ENCODE results near the gene SLC7A14. TPM values are rescaled to one million over a fixed set of nuclear protein-coding genes. Genes with fewer than 3 reads are reported as not detected.

SLC7A14 gene
- polyA plus RNA-seq (ENCODE audit: insufficient read depth in 1 of 5, insufficient read length in 5 of 5, low replicate concordance in 1 of 5) = under 1 TPM; 0.01 to 0.50 (median 0.35) TPM
- long read RNA-seq, donor 1 = 0 reads
- long read RNA-seq, donor 2 = 0 reads
- long read RNA-seq, donor 3 = 0 reads
- long read RNA-seq, donor 4 = 0 reads
- long read RNA-seq, donor 5 = 0 reads
- long read RNA-seq, donor 6 = 0 reads
- long read RNA-seq, donor 7 = 0 reads
- long read RNA-seq, donor 8 = 0 reads

DNA sequence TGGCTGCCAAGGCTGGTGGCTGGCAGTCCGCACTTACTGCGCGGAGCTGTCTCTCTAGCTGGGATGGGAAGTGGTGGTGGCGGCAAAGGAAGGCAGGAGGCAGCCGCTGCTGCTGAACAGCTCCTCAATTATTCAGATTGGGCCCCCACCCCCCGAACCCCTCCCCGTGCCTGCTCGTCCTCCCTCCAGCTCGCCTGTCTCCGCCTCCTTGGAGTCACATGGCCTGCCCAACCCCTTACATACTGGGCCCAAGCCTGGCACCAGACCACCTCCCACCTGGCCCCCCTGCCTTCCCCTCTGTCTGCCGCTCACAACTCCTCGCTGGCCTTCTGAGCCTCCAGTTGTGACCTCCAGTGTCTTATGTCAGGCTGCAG is at the start of gene SLC7A14:
SLC7A14 (minus strand) TSS at position 139 of the 374 bp plus-strand sequence. CDS start 59,139 bp downstream, outside the sequence.
- no peak for DNase-seq

DNA sequence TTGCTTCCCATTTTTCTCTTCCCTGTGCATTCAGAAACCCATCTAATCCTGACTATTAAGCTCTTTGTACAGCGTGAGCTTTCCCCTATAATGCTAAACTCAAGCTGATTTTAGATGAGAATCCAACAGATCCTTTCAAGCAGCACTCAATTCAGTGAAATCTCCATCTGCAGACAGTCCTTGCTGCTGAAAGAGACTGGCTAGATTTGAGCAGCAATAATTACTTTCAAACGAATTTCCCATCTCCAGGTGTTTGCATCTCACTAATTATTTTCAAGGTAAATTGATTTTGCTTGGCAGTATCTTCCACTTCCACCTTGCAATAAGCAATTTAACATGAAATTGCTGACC is 49.5 kb upstream of the SLC7A14 start:
- no peak for DNase-seq

DNA sequence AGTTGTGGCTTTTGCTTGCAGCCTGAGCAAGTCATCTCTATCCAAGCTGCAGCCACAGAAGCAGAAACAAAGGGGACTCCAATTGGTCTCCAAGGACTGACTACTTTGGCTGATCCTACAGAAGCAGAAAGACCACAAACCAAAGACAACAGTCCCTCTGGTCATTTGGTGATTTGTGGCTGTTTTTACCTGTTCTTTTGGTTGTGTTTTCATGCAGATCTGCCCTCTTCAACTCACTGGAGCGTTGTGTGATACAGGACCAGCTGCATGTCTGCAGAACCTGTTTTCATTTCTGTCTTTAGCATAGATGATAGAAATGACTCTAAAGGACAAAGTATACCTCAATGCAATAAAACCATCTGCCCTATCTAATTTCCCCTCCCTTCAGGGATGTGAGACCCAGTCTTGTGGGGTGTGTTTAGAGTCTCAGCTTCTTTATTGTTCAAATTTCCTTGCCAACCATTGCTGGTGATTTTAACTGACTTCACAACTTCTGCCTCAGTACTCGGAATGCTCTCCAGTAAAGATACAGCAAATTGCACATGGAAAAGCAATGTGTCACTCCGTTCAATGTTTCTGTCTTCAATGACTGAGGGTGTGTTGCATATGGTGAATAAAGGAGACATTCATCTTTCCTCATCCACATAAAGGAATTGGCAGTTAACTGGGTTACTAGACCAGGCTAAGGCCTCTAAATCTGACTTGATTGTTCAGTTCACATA is 48.9 kb upstream of the SLC7A14 start:
- no peak for DNase-seq

DNA sequence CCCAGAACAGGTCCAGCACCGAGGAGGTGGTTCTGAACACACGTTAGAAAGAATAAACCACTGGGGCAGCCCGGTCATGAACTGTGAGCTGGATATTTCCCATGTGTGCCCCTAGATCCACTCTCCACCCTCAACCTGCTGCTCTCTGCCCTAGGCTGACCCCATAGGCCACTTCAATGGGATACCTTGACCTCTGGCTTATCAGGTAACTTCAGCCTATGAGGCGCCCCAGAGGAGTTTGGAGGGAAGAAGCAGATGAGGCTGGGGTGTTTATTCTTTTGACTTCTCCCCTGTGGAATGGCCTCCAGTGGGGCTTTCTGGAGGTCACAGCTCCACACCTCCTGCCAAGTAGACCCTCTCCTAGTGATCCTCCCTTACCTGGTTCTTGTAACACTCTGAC is 47.7 kb upstream of the SLC7A14 start:
- no peak for DNase-seq

DNA sequence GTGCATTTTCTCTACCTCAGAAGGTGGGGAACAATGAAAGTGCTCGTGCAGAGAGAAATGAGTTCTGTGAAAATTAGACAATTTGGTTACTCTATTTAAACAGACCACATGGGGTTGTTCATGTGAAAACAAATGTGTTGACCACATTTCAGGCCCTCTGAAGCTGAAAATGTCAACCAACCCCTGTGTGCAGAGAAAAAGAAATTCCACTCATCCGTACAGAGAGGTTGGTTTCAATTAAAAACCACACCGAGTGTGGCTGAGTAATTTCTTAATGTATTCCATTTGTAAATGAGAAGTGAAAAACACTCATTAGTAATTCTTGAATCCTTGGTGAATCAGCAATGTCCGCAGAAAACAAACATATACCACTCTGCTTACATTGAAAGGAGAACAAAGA is 46.9 kb upstream of the SLC7A14 start:
- no peak for DNase-seq

DNA sequence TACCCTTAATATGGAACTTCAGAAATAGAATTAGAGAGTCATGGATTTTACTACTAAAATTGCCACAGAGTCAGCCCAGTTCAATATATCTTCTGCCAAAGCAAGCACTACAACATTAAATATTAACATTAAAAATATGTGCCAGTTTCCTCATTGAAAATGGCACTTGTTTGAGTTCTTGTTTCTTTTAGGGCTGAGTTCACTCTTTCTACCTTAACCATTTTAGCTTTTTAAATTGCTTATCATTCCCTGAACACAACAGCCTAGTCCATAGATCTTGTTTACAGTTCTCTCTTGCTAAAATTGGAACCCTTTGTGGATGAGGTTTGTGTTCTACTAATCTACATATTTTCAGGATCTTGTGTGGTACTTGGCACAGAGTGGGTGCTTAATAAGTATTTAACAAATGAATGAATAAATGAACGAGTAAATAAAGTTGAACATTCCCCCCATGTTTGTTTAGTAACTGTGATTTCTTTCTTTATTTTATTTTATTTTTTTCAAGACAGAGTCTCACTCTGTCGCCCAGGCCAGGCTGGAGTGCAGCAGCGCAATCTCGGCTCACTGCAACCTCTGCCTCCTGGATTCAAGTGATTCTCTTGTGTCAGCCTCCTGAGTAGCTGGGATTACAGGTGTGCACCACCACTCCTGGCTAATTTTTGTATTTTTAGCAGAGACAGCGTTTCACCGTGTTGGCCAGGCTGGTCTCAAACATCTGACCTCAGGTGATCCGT is 46.0 kb upstream of the SLC7A14 start:
- DNase-seq = peak; percentile 12 to 17

DNA sequence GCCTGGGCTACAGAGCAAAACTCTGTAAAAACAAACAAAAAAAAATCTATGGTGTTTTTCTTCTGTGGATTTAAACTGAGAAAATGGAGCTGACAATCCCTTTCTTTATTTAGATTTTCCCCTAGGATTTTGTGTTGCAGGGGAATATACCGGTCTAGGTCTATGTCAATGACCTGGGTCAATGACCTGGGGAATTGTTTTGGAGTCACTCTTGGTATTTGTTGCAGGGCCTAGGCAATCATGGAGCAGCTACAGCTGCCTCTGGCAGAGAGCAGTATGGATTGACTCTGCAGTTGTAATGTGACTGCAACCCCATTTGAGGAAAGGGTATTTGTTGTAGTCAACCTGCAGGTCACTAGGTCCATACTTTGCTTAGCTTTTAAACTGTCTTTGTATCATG is 37.6 kb upstream of the SLC7A14 start:
- no peak for DNase-seq

DNA sequence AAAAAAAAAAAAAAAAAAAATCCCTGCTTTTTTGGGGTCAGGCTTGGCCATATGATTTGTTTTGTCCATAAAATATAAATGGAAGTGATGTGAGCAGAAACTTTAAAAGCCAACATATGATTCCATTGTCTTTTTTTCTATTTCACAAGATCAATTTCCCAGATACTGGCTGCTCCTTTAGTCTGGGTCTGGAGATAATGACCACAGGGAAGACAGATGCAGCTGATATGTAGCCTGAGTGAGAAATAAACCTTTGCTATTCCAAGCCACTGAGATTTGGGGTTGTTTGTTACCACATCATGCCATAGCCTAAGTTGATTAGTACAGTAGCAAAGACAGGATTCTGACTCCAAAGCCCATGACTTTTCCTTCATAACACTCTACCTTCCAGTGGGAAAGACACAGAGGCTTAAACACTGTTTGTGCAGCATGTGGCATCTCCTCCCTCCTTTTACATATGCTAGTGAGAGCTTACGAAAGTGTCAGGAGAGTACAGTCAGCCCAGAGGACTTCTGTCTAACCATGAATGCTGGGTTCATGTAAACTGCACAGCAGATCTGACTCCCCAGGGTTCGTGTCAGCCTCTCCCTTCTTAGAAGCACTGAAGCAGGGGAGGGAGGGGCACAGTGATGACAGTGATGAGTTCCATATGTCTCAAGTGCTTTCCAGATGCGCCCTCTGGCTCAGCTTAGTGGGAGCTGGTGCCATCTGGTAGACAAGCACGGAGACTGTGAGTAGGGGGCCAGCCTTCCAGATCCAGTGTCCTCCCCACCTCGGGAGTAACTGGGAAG is 36.7 kb upstream of the SLC7A14 start:
- DNase-seq = peak; percentile 77 to 79

DNA sequence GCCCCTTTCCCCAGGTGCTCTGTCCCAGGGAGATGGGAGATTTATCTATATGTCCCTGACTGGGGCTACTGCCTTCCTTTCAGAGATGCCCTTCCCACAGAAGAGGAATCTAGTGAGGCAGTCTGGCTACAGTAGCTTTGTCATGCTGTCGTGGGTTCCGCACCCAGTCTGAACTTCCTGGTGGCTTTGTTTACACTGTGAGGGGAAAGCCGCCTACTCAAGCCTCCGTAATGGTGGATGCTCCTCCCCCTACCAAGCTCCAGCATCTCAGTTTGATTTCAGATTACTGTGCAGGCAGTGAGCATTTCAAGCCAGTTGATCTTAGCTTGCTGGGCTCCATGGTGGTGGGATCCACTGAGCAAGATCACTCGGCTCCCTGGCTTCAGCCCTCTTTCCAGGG is 35.4 kb upstream of the SLC7A14 start:
- no peak for DNase-seq

DNA sequence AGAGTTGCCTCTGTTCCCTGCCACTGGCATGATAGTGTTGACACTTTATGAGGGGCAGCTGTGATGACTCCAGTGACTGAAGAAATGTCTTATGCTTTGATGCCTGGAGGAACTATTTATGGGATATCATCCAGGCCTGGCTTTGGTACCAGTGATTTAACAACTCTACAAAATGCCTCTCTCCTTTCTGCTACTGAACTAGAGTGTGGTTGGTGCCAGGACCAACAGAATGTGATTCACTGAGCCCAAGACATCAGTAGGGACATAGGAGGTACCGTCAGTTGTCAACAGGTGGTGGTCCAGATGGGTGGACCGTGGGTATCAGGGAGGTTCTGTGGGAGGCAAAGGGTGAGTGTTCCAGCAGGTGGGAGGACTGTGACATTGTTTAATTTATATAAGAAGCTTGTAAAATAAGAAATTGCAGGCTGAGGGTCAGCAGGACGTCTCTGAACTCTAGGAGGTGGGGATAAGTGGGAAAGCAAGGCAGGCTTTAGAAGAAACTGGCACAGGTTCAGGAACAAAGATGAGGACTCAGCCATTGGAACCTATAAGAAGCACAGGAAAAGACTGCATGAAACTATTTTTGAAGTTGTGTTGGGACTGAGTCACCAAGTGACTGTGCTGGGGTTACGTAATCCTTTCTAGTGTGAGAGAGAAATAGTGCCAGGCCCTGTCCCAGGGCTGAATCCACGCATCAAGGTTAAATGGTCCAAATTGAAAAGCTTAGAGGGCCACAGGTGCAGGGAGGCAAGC is 28.5 kb upstream of the SLC7A14 start:
- DNase-seq = no peak

DNA sequence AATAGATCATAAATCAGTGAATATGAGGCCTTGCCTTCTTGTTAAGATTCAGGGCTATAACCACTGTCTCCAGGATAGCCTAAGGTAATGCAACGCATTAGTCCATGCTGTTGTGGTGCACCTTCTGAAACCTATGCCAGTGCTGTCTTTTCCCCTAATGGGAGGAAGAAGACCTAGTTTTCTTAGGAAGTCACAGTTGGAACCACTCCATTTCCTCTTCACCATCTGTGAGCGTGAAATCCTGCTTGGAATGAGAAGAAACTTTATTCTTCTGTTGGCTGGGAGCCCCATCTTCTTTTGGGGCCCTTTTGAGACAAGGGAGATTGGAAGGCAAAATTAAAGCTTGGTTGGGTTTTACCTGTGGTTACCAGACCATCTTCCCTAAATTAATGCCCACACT is 25.9 kb upstream of the SLC7A14 start:
- DNase-seq = no peak

DNA sequence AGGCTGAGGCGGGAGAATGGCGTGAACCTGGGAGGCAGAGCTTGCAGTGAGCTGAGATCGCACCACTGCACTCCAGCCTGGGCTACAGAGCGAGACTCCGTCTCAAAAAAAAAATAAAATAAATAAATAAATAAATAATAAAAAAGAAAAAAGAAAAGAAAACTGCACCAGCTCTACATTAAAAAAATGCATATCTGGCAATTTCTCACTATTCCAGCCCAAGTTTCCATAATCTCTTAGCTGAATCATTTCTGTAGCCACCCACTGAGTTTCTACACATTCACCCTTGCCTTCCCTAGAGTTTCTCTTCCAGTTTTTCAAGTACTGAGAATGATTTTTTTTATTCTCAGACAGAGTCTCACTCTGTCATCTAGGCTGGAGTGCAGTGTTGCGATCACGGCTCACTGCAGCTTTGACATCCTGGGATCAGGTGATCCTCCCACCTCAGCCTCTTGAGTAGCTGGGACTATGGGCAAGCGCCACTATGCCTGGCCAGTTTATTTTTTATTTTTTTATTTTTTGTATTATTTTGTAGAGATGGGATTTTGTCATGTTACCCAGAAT is 24.5 kb upstream of the SLC7A14 start:
- no peak for DNase-seq

DNA sequence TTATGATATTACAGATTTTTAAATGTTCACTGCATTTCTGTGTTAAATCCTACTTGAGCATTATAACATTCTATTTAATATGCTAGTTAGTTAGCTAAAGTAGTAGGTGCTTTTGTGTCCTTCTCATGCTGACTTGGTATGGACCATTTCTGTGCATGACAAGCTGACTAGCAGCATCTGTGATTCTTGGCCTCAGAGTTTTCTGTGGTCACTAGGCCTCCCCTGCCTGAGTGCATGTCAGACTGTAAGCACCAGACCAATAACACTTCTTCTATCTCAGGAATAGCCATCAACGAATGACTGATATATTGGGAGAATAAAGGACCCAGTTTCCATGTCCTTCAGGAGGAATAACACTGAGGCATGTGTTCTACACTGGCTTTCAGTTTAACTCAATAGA is 22.6 kb upstream of the SLC7A14 start:
- DNase-seq = no peak

DNA sequence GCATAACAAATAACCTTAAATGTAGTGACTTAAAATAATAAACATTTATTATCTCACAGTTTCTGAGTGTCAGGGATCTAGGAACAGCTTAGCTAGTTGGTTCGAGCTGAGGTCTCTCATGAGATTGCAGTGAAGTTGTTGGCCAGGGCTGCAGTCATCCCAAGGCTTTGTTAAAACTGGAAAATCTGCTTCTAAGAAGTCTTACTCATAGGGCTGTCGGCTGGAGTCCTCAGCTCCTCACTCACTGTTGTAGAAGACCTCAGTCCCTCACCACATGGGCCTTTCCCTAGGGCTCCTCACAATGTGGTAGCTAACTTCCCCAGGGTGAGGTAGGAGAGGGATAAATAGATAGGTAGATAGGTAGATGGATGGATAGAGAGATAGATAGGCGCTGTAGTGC is 20.8 kb upstream of the SLC7A14 start:
- DNase-seq = no peak

DNA sequence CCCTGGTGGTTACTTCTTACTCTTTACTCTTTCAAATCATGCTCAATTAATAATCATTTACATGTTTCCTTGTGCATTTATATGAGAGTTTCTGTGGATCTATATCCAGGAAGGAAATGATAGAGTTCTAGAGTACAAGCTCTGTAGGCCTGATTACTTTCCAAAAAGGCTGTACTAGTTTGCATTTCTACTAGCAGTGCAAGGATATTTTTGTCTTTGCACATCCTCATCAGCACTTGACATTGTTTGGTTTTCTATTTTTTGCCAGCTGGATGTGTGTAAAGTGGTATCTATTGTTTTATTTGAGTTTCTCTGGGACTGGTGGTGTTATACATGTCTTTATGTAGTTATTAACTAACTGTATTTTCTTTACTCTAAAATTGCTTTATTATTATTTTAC is 19.6 kb upstream of the SLC7A14 start:
- no peak for DNase-seq

DNA sequence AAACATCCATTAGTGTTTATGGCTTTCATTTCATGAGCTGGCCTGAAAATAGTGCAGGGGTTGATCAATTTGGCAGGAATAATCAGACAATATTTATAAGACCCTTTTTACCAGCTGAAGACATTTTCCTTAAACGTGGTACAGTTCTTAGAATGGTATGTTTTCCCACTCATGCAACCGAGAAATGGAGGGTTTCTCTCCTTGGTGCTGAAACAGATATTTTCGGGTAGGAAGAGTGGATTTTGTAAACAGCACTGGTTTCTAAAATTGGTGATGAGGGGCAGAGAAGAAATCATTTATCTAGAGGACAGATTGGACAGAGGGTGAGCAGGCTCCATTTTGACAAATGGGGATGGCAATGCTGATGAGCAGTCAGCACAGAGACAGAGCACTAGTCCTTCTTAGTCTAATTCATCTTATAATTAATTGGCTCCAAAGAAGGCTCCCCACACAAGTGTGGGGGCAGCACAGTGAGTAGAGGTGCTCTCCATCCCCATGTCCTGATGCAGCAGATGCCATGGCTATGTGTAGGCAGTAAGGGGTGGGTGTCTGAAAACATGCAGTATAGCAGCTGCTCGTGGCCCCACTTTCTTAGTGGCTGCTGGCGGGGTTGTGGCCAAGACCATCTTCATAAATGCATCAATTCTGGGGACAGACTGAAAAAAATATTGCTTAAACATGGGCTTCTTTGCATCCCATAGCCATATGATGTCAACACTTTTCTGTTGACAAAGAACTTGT is 18.1 kb upstream of the SLC7A14 start:
- DNase-seq = no peak

DNA sequence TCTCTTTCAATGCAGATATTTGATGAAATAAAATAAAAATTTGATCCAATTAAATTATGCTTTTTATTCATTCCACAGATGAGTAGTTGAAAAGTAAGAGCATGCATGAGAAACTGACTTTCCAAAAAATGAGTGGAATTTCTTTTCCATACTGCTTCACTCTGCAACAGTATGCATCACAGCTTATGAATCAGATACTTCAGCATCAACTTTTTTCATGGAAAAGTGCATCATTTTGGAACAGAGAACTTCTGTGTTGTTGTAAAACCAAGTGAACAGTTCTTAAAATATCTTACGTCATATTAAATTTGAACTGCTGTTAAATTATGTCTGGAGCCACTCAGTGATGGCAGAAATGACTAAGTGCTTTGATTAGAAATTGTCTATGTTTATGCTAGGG is 16.7 kb upstream of the SLC7A14 start:
- no peak for DNase-seq

DNA sequence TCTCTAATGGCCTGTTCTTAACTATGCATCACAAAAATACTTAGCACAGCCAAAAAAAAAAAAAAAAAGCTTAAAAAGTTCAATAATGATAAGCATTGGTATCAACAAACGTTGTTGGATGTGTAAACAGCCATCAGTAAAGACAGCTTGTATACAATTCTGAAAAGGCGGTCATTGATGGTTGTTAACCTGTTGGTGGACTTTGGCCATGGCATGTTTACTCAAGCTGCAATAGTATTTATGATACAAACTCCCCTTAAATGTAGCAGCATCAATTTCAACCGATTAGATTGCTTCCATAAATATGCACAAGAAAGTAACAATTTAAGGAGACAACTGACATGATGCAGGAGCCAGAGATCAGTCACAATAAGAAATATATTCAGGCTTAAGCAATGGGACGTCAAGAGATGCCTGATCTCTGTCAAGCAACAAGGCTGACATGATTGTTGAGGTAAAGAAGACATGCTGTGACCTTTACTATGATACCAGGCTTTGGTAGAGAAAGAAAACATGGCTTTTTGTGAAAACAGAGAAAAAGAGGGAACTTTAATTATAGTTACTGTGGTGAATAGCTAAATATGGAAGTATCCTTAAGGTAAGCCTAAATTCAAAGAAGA is 14.2 kb upstream of the SLC7A14 start:
- no peak for DNase-seq

DNA sequence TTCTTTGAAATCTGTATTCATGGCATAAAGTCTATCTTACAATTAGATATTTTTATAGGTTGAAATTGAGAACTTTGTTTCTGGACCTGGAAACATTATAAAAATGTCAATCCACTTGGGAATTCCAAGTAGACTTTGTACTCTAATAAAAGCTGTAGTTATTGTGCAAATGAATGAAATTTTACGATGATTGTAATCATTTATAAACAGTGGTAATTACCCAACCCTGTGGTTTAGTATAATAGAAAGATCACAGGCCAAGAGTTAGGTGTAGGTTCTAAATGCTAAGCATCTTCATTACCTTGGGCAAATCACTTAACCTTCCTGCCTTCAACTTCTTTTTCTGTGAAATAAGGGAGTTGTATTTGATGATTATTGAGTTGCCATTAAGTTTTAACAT is 13.2 kb upstream of the SLC7A14 start:
- no peak for DNase-seq

DNA sequence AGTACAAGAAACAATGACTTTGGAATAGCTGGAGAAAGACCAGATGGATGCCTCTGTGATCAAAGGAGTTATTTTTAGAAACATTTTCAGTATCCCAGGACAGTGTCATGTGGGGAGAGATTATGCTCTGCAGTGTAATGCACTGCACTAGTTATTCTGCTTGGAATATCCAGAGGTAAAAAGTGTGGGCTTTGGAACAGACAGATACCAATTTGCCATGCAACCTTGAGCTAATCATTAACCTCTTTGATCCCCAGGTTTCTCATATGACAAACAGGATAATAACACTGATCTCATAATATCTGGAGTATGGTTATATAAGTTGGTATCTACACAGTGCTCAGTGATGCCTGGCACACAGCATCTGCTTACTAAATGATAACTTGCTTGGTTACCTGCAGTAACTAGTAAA is 12.2 kb upstream of the SLC7A14 start:
- no peak for DNase-seq

All from right lung (tissue), 10 donors.